BLaER1 (cell line): ENCODE data around the gene EYA4.

ENCODE experiments used
- H3K27ac ChIP-seq: shearing (Covaris generic); formaldehyde crosslinking; 2 replicates; pipeline ENCODE4 v1.8.1; 2022
- H3K27me3 ChIP-seq: shearing (Covaris generic); formaldehyde crosslinking; 2 replicates; pipeline ENCODE4 v1.8.1; 2022
- H3K36me3 ChIP-seq: shearing (Covaris generic); formaldehyde crosslinking; 2 replicates; pipeline ENCODE4 v1.8.1; 2022
- H3K4me1 ChIP-seq: shearing (Covaris generic); formaldehyde crosslinking; 2 replicates; pipeline ENCODE4 v1.8.1; 2022
- H3K4me2 ChIP-seq: shearing (Covaris generic); formaldehyde crosslinking; 2 replicates; pipeline ENCODE4 v1.8.1; 2022
- H3K4me3 ChIP-seq: shearing (Covaris generic); formaldehyde crosslinking; 2 replicates; pipeline ENCODE4 v1.8.1; 2022
- H3K9ac ChIP-seq: shearing (Covaris generic); formaldehyde crosslinking; 2 replicates; pipeline ENCODE4 v1.8.1; 2022
- H3K9me3 ChIP-seq: shearing (Covaris generic); formaldehyde crosslinking; 2 replicates; pipeline ENCODE4 v1.8.1; 2022
- H4K20me1 ChIP-seq: shearing (Covaris generic); formaldehyde crosslinking; 2 replicates; pipeline ENCODE4 v1.8.1; 2022
- Cebpa-rat ChIP-seq: shearing (Covaris generic); IDR thresholded peaks from 2 replicates; pipeline ENCODE4 v1.8.1; 2022

EYA4 gene

GRCh38 chr6:133495205-133495903 lies 254.2 kb downstream of the EYA4 start:
- H4K20me1 ChIP-seq, result no peaks in the 10 kb centered on the region
- no peak overlapping the region for H3K9ac ChIP-seq
- peaks cover 44% of the 10 kb centered on the region for H3K36me3 ChIP-seq
- no peak overlapping the region for H3K4me3 ChIP-seq
- H3K4me1 ChIP-seq, result no peaks in the 10 kb centered on the region
- peaks cover 11% of the 10 kb centered on the region; the same call in 1 of the 2 replicates for H3K9me3 ChIP-seq
- no peak overlapping the region for H3K27ac ChIP-seq
- H3K4me2 ChIP-seq, result no peak overlapping the region
- TF ChIP-seq Cebpa-rat, result no peak
- no peaks in the 10 kb centered on the region for H3K27me3 ChIP-seq

GRCh38 chr6:133499662-133500061 lies 258.5 kb downstream of the EYA4 start:
- no peak overlapping the region for H3K4me2 ChIP-seq
- TF ChIP-seq Cebpa-rat, result no peak

GRCh38 chr6:133501675-133502270 lies 260.6 kb downstream of the EYA4 start:
- no peak for TF ChIP-seq Cebpa-rat
- H4K20me1 ChIP-seq, result no peaks in the 10 kb centered on the region
- H3K27ac ChIP-seq, result no peak overlapping the region

More at GRCh38 chr6:133499662-133500061, 258.5 kb downstream of the EYA4 start:
- H3K9ac ChIP-seq, result no peak overlapping the region
- H3K27ac ChIP-seq, result no peak overlapping the region
- H4K20me1 ChIP-seq, result no peaks in the 10 kb centered on the region
- H3K9me3 ChIP-seq, result no peaks in the 10 kb centered on the region
- peaks cover 49% of the 10 kb centered on the region for H3K36me3 ChIP-seq
- H3K4me3 ChIP-seq, result no peak overlapping the region
- H3K27me3 ChIP-seq, result no peaks in the 10 kb centered on the region
- H3K4me1 ChIP-seq, result peaks cover 27% of the 10 kb centered on the region

GRCh38 chr6:133502441-133503335 lies 261.5 kb downstream of the EYA4 start:
- H3K36me3 ChIP-seq, result peaks cover 54% of the 10 kb centered on the region
- no peak overlapping the region for H3K4me3 ChIP-seq
- no peak for TF ChIP-seq Cebpa-rat
- peaks cover 27% of the 10 kb centered on the region for H3K4me1 ChIP-seq
- H3K27me3 ChIP-seq, result no peaks in the 10 kb centered on the region
- H3K9me3 ChIP-seq, result 0 out of 2 replicates have a peak, but pooled peaks cover 4% of the 10 kb centered on the region
- H4K20me1 ChIP-seq, result no peaks in the 10 kb centered on the region
- H3K27ac ChIP-seq, result no peak overlapping the region
- no peak overlapping the region for H3K4me2 ChIP-seq
- no peak overlapping the region for H3K9ac ChIP-seq

More at GRCh38 chr6:133501675-133502270, 260.6 kb downstream of the EYA4 start:
- Histone ChIP-seq H3K27me3 (no peaks in the 10 kb centered on the region), H3K9ac (no peak overlapping the region), H3K9me3 (no peaks in the 10 kb centered on the region), H3K4me3 (no peak overlapping the region), H3K36me3 (peaks cover 48% of the 10 kb centered on the region), H3K4me1 (peaks cover 27% of the 10 kb centered on the region), H3K4me2 (no peak overlapping the region)

- Histone ChIP-seq H3K4me2 (peak overlapping the region; percentile 4), H3K27me3 (no peaks in the 10 kb centered on the region), H3K9ac (no peak overlapping the region), H3K36me3 (peaks cover 57% of the 10 kb centered on the region), H3K9me3 (0 out of 2 replicates have a peak, but pooled peaks cover 4% of the 10 kb centered on the region), H3K27ac (no peak overlapping the region), H4K20me1 (no peaks in the 10 kb centered on the region), H3K4me1 (peaks cover 27% of the 10 kb centered on the region), H3K4me3 (no peak overlapping the region)
- TF ChIP-seq Cebpa-rat, result no peak
These were observed 262.2 kb downstream of the EYA4 start for GRCh38 chr6:133503336-133503729.

- TF ChIP-seq Cebpa-rat, result no peak
- Histone ChIP-seq H3K9ac (no peak overlapping the region), H3K36me3 (peaks cover 52% of the 10 kb centered on the region), H3K4me1 (peaks cover 28% of the 10 kb centered on the region), H3K27me3 (no peaks in the 10 kb centered on the region), H3K27ac (no peak overlapping the region), H3K4me3 (no peak overlapping the region), H3K9me3 (0 out of 2 replicates have a peak, but pooled peaks cover 4% of the 10 kb centered on the region), H3K4me2 (peak overlapping the region; percentile 4; the same call in 1 of the 2 replicates), H4K20me1 (no peaks in the 10 kb centered on the region)
These were observed 263.0 kb downstream of the EYA4 start for GRCh38 chr6:133504158-133504557.

- H3K36me3 ChIP-seq, result peaks cover 46% of the 10 kb centered on the region
- H3K27ac ChIP-seq, result no peak overlapping the region
- H3K9me3 ChIP-seq, result 0 out of 2 replicates have a peak, but pooled peaks cover 4% of the 10 kb centered on the region
- no peak for TF ChIP-seq Cebpa-rat
- no peaks in the 10 kb centered on the region for H3K27me3 ChIP-seq
- H3K4me2 ChIP-seq, result no peak overlapping the region
- no peak overlapping the region for H3K4me3 ChIP-seq
- peaks cover 34% of the 10 kb centered on the region for H3K4me1 ChIP-seq
- no peak overlapping the region for H3K9ac ChIP-seq
- H4K20me1 ChIP-seq, result no peaks in the 10 kb centered on the region
These were observed 263.6 kb downstream of the EYA4 start for GRCh38 chr6:133504761-133505160.

- Histone ChIP-seq H3K9ac (no peak overlapping the region), H3K9me3 (0 out of 2 replicates have a peak, but pooled peaks cover 4% of the 10 kb centered on the region), H3K27ac (no peak overlapping the region), H3K4me1 (peaks cover 35% of the 10 kb centered on the region), H3K4me3 (no peak overlapping the region), H3K27me3 (no peaks in the 10 kb centered on the region), H3K36me3 (peaks cover 41% of the 10 kb centered on the region), H3K4me2 (no peak overlapping the region), H4K20me1 (no peaks in the 10 kb centered on the region)
- TF ChIP-seq Cebpa-rat, result no peak
These were observed 264.5 kb downstream of the EYA4 start for GRCh38 chr6:133505681-133506080.

- Histone ChIP-seq H3K9ac (no peak overlapping the region), H3K4me2 (no peak overlapping the region), H3K4me3 (no peak overlapping the region), H3K27me3 (no peaks in the 10 kb centered on the region), H3K4me1 (peaks cover 8% of the 10 kb centered on the region), H3K27ac (no peak overlapping the region), H3K9me3 (peaks cover 12% of the 10 kb centered on the region), H3K36me3 (peaks cover 53% of the 10 kb centered on the region), H4K20me1 (no peaks in the 10 kb centered on the region)
- TF ChIP-seq Cebpa-rat, result no peak
These were observed 271.4 kb downstream of the EYA4 start for GRCh38 chr6:133512410-133513016.
